ENCODE measurements around the gene LTB4R. TPM values are rescaled to one million over a fixed set of nuclear protein-coding genes. Genes with fewer than 3 reads are reported as not detected.

Gene LTB4R
- total and polyA plus RNA-seq, 4 donors, result 0.86 to 5.0 (median 2.5) TPM

- 16% methylated on average over 3 of the region's 3 CpGs for WGBS
Observed at GRCh38 chr14:24271834-24272263, 39.5 kb upstream of the LTB4R start.

DNA sequence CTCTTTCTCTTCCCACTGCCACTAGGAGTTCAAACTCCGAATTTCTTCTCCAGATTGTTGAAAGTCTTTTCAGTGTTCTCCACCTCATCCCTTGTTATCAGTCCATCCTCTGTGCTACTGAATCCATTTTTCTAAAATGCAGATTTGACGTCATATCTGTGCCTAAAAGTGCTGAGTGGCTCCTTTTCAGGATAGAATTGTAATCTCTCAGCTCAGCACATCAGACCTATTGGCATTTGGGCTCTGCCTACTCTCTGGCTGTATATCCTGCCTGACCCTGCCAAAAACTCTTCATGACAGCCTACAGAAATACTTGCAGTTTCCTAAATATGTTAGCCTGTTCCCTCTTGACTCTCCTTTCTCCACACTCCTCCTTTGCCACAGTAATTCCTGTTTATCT lies 38.8 kb upstream of the LTB4R start:
- Histone ChIP-seq H3K9me3 (ENCODE audit: control insufficient read depth in 4 of 4, low read length in 3 of 4) (no peaks in the 10 kb centered on the region), H3K36me3 (ENCODE audit: control insufficient read depth in 4 of 4, insufficient read depth in 3 of 4, low read depth in 1 of 4, low read length in 3 of 4) (peaks cover 0 to 16% (median 5%) of the 10 kb centered on the region in 4 donors), H3K27me3 (ENCODE audit: control insufficient read depth in 4 of 4, insufficient read depth in 4 of 4, low read length in 3 of 4) (no peaks in the 10 kb centered on the region), H3K27ac (ENCODE audit: low read depth in 1 of 2, low read length in 2 of 2) (peak overlapping the region in 1 of 2 donors; percentile 96), H3K4me3 (ENCODE audit: low read depth in 1 of 3, low read length in 3 of 3) (no peak overlapping the region), H3K4me1 (ENCODE audit: control insufficient read depth in 4 of 4, insufficient read depth in 4 of 4, low read length in 3 of 4) (peaks cover 1 to 19% (median 5%) of the 10 kb centered on the region in 4 donors), H3K9ac (ENCODE audit: low read depth in 1 of 2, low read length in 2 of 2) (no peak overlapping the region)
- no peak for DNase-seq (ENCODE audit: low spot score)
- WGBS, result 91% methylated on average over 2 of the region's 2 CpGs
- TF ChIP-seq TAF1 (conservative IDR thresholded peaks at IDR 0.05) (no peak), NR2F2 (IDR thresholded peaks at IDR 0.05) (no peak), REST (IDR thresholded peaks at IDR 0.05) (no peak), FOXA1 (IDR thresholded peaks at IDR 0.05) (no peak), FOXA2 (IDR thresholded peaks at IDR 0.05) (no peak), YY1 (IDR thresholded peaks at IDR 0.05) (no peak), RXRA (IDR thresholded peaks at IDR 0.05) (no peak)

More at GRCh38 chr14:24271834-24272263, 39.5 kb upstream of the LTB4R start:
- Histone ChIP-seq H3K27me3 (ENCODE audit: control insufficient read depth in 4 of 4, insufficient read depth in 4 of 4, low read length in 3 of 4) (no peaks in the 10 kb centered on the region), H3K4me3 (ENCODE audit: low read depth in 1 of 3, low read length in 3 of 3) (peak overlapping the region; percentile 59 to 87 (median 70)), H3K27ac (ENCODE audit: low read depth in 1 of 2, low read length in 2 of 2) (peak overlapping the region; percentile 92 to 96), H3K9me3 (ENCODE audit: control insufficient read depth in 4 of 4, low read length in 3 of 4) (no peaks in the 10 kb centered on the region), H3K36me3 (ENCODE audit: control insufficient read depth in 4 of 4, insufficient read depth in 3 of 4, low read depth in 1 of 4, low read length in 3 of 4) (peaks cover 0 to 22% (median 7%) of the 10 kb centered on the region in 4 donors), H3K4me1 (ENCODE audit: control insufficient read depth in 4 of 4, insufficient read depth in 4 of 4, low read length in 3 of 4) (peaks cover 1 to 19% (median 5%) of the 10 kb centered on the region in 4 donors), H3K9ac (ENCODE audit: low read depth in 1 of 2, low read length in 2 of 2) (peak overlapping the region; percentile 48 to 80)
- TF ChIP-seq, protein P1, sequence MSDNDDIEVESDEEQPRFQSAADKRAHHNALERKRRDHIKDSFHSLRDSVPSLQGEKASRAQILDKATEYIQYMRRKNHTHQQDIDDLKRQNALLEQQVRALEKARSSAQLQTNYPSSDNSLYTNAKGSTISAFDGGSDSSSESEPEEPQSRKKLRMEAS (IDR thresholded peaks at IDR 0.05), result no peak
- no peak for TF ChIP-seq EGR1 (IDR thresholded peaks at IDR 0.05; ENCODE audit: low read depth in 2 of 2)
- TF ChIP-seq HNF4A (conservative IDR thresholded peaks at IDR 0.05), result no peak
- TF ChIP-seq ZBTB33 (IDR thresholded peaks at IDR 0.05), result no peak
- no peak for TF ChIP-seq GABPA (IDR thresholded peaks at IDR 0.05 in 1 of 2, conservative IDR thresholded peaks at IDR 0.05 in 1 of 2)
- no peak for TF ChIP-seq REST (IDR thresholded peaks at IDR 0.05)
- no peak for TF ChIP-seq JUND (IDR thresholded peaks at IDR 0.05)
- no peak for TF ChIP-seq FOXA1 (IDR thresholded peaks at IDR 0.05)
- no peak for TF ChIP-seq RAD21 (IDR thresholded peaks at IDR 0.05)
- TF ChIP-seq, protein P2, sequence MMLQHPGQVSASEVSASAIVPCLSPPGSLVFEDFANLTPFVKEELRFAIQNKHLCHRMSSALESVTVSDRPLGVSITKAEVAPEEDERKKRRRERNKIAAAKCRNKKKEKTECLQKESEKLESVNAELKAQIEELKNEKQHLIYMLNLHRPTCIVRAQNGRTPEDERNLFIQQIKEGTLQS (IDR thresholded peaks at IDR 0.05), result no peak
- TF ChIP-seq RXRA (IDR thresholded peaks at IDR 0.05), result no peak
- TF ChIP-seq YY1 (IDR thresholded peaks at IDR 0.05), result no peak
- no peak for TF ChIP-seq NR2F2 (IDR thresholded peaks at IDR 0.05)
- DNase-seq (ENCODE audit: low spot score), result no peak
